ENCODE results near the gene LRP5.

DNA sequence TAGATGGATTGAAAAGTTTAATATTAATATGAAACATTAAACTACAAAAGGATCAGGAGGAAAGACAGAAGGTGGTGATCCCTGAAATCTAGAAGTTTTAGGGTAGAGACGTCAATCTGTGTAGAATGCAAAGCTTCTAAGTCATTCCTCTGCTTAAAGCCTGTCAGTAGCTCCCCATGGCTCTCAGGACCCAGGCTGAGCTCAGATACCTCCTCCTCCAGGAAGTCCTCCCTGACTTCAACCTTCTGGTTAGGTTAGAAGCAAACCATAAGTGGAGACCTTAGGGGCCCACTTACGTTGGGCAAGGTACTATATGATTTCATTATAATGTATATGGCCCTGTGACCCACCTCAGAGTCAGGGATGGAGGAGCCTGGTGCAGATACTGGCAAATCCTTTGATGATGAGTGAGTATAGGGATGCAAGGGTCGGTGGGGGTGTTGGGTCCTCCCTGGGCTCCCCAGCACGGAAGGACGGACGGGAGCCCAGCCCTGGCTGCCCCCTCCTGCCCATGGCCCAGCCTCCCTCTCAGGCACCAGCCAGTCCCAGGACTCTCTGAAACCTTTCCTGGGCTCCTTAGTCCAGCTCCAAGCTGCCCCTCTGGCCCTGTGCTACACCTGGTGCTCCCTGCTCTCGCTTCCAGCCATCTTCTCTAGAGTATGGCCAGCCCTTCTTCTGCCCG lies 145.0 kb downstream of the LRP5 start:
- TF ChIP-seq, protein P1, sequence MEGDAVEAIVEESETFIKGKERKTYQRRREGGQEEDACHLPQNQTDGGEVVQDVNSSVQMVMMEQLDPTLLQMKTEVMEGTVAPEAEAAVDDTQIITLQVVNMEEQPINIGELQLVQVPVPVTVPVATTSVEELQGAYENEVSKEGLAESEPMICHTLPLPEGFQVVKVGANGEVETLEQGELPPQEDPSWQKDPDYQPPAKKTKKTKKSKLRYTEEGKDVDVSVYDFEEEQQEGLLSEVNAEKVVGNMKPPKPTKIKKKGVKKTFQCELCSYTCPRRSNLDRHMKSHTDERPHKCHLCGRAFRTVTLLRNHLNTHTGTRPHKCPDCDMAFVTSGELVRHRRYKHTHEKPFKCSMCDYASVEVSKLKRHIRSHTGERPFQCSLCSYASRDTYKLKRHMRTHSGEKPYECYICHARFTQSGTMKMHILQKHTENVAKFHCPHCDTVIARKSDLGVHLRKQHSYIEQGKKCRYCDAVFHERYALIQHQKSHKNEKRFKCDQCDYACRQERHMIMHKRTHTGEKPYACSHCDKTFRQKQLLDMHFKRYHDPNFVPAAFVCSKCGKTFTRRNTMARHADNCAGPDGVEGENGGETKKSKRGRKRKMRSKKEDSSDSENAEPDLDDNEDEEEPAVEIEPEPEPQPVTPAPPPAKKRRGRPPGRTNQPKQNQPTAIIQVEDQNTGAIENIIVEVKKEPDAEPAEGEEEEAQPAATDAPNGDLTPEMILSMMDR (optimal IDR thresholded peaks at IDR 0.05 in 1 of 3, IDR thresholded peaks at IDR 0.05 in 1 of 3, conservative IDR thresholded peaks at IDR 0.05 in 1 of 3; ENCODE audit: extremely low read depth in 1 of 3, insufficient read depth in 2 of 3, low read length in 3 of 3): no peak
- no peak for TF ChIP-seq EZH2 (IDR thresholded peaks at IDR 0.05; ENCODE audit: low read length)

Data from keratinocyte (primary cell).